Stimulated activated naive CD4-positive, alpha-beta T cell (primary cell): ENCODE results near the gene PNMA6F.
A peak's percentile ranks its signal among the peaks of the same experiment; 100 is the strongest.

Experiments used
- DNase-seq, 6 experiments: peaks; one replicate each; lab custom pipeline; 2025; lab: John Stamatoyannopoulos, UW

The PNMA6F gene

DNA sequence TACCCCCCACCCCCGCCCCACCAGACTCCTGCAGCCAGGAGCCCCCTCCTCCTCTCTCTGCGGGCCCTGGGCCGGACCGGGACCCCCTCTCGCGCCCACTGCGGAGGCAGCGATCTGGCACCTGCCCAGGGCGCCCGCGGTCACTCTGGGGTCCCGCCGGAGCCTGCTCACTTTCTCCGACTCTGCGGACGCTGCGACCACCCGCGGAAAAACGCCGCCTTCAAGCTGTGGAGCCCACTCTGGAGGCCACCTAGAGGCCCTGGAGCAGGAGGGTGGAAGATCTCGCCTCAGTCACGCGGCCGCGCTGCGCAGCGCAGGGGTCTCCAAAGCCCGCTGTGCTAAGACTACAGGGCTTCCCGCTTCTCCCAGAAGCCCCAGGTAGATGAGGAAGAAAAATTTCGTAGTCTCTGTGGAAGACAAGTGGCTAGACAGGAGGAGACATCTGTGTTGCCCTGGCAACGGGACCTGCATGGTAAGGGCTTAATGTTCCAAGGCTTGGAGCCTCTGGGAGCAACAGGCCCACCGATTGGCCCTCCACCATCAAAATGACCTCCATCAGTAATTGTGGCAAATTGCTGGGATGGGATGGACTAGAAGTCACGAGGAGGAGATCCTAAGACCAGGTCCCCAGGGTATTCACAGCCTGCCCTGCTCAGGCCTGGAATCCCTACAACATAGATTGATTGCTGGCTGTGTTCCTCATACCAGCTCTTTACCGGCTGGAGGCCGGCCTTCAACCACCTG is at the start of gene PNMA6F:
Gene PNMA6F, minus strand, starts transcription at position 387 of the 744 bp plus-strand sequence. CDS start 1,093 bp downstream, outside the sequence.
- no peak for DNase-seq

DNA sequence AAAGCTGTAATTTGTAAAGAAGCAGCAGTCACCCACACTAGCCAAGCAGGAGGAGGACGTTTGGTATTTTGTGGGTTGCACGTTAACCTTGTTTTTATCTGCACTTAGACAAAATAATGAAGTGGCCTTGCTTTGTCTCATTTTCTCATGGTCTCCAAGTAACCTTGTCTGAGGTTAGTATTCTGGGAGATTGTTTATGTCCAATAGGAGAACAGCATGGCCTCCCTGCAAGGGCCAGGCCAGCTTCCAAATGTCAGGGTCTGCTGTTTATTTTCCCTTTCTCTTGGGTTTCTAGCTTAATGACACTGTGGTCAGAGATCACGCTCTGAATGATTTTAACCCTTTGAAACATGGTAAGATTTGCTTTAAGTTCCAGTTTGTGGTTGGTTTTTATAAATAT is 49.7 kb upstream of the PNMA6F start:
- no peak for DNase-seq

DNA sequence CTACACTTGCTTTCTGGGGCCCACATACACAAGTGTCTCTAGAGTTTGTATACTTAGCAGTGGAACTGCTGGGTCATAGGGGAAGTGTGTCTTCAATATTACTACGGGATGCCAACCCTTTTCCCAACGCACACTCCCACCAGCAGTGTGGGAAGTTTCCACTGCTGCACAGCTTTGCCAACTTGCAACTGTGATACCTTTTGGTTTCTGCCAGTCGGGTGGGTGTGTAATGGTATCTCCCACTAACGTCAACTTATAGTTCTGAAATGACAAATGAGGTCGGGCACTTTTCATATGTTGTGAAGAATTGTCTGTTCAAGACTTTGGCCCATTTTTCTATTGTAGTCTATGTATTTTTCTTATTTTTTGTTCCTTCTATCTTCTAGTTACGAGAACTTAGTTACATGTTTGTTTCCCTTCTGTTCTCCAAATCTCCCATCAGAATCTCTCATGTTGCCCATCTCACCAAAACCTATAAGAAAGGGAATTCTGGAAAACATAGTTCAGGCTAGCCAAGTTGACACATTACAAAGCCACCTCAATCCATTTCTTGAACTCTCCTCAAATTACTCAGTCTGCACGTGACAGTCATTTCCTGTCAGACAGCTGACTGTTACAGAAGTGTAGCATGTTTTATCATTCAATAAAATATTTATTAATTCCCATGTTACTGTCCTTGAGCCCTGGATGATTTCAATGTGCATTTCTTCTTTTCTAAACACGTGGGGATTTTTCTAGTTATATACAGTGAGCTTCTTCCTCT is 48.9 kb upstream of the PNMA6F start:
- no peak for DNase-seq

DNA sequence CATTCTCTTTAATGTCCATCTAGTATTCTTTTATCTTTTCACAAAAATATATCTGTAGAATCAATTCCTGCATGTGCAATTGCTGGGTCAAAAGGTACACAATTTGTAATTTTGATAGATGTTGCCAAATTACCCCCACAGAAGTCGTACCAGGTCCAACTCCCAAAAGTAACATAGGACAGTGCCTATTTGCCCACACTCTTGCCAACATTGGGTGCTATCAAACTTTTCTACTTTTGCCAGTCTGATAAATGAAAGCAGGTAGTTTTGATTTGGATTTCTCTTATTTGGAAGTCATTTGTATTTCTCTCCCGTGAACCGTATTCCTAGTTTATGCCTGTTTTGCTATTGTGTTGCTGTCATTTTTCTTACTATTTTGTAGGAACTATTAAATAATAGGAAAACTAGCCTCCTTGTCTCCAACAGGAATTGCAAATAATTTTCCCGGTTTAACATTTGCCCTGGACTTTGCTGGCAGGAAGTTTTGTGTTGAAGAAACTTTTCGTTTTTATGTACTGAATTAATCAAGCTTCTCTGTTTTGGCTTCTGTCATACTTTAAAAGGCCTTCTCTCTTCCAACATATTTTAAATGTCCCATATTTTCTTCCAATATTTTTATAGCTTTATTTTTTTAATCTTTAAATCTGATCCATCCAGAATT is 45.4 kb upstream of the PNMA6F start:
- no peak for DNase-seq

DNA sequence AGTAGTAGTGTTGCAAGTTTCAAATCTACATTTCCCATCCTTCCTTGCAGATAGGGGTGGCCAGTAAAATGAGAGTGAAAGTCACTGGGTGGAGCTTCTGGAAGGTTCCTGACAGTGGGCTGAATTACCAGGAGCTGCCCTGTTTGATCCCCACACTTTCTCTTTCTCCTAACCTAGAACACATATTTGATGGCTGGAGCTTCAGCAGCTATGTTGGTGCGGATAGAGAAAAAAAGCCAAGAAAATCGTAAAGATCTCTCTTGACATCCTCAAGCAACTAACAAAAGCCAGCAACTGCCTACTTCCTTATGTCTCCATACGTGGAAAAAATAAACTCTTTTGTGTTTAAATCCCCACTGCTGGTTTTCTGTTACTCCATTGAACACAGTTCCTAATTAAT is 44.6 kb upstream of the PNMA6F start:
- DNase-seq, result no peak

DNA sequence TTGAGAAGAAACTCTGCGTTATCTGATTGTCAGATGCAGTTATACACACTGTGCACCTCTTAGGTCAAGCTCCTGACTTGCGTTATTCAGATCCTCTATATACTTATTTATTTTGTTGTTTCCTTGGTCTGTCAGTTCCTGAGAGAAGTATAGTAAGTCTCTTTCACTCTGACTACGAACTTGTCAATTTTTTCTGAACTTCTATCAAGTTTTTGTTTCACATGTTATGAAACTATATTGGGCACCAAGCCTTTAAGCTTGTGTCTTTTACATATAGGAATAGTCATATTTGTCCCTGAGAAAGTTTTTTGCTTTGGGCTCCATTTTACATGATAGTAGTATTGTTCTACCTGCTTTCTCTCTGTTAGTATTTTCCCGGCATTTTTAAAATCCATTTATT is 44.1 kb upstream of the PNMA6F start:
- DNase-seq, result no peak

DNA sequence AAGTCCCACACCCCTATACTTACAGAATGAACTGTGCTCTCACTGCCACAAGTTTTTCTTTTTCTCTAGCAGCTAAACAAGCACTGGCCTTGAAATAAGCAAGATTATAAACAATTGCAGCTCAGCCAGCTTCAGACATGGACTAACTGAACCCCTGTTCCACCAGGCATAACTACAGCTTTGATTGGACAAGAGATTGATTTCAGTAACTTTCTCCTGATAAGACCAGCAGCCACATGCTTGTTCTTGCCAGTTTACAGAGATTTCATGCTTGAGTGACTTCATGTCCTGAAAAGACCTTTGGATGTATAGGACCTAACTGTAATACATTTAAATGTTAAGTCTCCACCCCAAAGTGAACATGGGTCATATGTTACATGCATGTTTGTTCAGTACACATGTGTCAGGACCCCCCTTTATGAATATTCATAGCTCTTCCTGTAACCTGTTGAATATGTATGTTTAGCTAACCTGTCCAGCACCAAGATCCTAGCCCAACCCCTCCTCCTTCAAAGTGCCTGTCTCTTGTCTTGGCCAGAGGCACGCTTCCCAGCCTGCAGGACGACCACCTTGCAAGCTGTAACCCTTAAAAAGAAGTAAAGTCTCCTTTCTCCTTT is 40.3 kb upstream of the PNMA6F start:
- DNase-seq, result no peak

DNA sequence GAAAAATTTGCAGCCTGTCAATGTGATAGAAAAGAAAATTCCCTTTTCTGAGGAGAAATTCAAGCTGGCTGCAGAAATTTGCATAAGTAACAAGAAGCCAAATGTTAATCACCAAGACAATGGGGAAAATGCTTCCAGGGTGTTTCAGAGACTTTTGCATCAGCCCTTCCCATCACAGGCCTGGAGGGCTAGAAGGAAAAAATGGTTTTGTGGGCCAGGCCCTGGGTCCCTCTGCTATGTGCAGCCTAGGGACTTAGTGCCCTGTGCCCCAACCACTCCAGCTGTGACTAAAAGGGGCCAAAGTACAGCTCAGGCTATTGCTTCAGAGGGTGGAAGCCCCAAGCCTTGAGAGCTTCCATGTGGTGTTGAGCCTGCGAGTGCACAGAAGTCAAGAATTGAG is 36.3 kb upstream of the PNMA6F start:
- no peak for DNase-seq

DNA sequence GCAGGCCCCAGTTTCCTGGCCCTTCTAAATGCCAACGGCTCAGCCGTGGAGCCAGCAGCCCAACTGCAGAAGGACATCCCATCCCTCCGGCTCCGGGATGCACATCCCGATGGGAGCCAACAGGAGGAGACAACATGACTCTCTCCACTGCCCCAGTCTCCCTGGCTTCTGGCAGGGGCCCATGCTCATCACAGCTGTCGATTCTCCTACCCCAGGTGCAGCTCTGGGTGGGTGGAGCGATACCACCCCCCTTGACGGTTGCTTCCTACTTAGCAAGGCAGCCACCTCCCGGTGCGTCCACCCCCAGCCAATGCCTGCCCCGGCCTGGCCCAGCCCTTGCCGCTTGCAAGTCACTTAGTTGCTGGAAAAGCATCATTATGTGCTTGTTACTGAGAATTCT is 31.8 kb upstream of the PNMA6F start:
- no peak for DNase-seq

DNA sequence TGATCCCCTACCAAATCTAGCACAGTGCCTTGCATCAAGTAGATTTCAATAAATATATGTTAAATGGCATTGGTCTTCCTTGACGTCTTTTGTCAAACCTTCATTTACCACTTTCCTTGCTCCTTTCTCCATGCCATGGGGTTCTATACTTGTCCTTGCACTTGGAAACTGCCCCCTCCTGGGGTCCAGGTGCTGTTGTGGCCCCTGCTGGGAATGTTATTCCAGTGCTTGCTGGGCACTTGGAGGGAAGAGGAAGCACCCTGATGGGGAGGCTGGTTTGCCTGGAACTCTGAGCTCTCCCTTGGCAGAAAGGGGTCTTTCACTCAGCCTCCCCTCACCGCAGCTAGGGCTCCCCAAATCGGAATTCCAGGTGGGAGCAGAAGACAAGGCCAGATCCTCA is 31.3 kb upstream of the PNMA6F start:
- DNase-seq, result no peak

DNA sequence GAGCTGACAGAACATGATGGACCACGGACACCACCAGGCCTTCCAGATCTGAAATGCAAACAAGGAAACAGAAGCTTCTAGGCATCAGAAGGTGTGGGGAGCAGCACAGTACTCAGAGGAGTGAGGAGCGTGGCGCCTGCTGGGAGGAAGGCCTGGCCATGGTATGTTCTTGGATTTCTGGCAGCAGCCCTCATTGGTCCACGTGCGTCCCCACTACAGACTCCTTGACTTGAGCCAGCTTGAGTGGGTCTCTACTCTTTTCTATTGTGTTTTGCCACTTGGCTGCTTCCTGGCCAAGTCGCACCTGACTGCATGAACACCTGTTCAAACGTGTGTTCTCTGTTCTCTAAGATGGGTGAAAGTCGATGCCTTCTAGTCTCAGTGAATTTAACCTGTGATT is 30.4 kb upstream of the PNMA6F start:
- DNase-seq, result no peak

DNA sequence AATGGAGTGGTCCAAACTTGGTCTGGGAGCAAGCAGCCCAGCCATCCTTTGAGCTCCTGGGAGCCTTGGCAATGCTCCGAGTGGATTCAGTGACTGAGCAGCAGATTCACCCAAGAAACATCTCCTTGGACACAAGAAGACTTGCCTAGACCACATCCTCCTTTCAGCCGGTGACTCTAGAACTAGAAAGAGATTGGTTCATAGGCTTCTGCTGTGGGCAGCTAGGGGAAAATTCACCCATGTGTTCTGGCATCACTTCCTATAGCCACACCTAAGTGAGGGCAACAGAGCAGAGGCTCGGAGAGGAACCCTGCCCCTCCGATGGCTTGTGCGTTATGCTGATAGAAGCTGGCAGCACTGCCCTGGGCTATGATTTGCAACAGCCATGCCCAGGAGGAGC is 28.4 kb upstream of the PNMA6F start:
- no peak for DNase-seq

DNA sequence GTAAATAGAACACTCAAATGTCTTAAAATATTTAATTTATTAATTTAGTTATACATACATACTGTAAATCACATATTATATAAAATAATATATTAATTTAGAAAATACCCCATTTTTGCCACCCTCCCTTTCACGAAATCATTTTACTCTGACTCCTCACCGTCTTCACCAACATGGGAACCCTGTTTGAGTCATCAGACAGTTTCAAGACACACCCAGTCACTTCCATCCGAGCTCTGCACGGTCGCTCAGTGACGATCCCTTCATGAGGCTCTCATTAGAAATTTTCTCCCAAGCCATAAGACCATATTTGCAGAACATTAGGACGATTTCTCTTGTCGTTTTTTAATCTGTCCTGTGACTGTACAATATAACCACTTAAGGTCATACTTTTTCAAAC is 26.9 kb upstream of the PNMA6F start:
- no peak for DNase-seq

DNA sequence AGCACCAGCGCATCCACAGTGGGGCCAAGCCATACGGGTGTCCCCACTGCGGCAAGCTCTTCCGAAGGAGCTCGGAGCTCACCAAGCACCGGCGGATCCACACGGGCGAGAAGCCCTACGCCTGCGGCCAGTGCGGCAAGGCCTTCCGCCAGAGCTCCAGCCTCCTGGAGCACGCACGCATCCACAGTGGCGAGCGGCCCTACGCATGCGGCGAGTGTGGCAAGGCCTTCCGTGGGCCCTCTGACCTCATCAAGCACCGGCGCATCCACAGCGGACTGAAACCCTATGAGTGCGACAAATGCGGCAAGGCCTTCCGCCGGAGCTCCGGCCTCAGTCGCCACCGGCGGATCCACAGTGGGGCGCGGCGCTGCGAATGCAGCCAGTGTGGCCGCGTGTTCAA is 26.0 kb upstream of the PNMA6F start:
- no peak for DNase-seq

DNA sequence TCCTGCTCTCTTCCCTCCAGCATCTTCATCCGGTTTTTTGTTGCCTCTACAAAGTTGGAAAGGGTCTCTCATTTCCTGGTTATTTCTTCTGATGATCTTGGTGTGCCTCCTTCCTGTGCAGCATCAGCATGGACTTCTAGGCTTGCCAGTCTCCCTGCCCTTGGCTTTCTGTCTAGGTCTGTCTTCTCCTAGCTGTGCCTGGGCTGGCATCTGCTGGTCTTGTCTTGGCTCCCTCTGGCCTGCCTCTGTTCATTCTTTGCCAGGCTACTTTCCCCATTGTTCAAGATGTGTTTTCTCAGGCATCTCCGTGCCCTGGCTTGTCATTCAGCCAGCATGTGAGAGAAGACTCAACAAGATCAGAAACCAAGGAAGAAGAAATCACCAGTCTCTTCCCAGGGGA is 22.1 kb upstream of the PNMA6F start:
- no peak for DNase-seq

DNA sequence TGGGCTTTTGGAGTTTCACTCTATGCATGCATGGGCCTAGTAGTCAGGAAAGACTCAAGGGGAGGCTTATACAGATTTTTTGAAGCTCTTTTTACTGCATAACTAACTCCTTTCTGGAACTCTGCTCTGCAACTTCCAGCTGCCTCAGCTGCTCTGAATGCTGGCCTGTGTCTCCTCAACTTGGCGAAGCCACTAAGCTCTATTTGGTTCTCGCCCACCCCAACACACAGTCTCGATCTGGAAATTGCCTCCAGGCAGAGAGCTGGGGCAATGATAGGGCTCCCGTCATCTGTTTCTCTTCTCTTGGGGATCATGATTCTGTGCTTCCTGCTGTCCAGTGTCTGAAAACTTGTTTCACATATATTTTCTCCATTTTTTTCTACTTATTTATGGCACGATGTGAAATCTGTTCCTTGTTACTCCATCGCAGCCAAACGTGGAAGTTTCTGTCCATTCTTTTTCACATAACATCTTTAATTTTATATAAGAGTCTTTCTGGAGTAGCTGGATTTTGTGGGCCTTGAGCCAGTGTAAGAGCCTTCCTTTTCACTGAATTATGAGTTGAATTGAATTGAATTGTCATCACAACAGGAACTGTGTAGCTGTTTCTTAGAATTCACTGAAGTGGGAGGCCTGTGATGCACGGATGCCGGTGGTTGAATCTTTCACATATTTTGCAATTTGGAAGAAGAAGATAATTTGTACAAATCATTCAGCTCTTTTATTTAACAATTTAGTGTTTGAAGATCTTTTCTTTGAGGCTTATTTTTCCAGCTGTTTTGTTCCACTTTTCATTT is 21.4 kb upstream of the PNMA6F start:
- peak in 2 of 6 experiments; percentile 19 to 29 for DNase-seq

DNA sequence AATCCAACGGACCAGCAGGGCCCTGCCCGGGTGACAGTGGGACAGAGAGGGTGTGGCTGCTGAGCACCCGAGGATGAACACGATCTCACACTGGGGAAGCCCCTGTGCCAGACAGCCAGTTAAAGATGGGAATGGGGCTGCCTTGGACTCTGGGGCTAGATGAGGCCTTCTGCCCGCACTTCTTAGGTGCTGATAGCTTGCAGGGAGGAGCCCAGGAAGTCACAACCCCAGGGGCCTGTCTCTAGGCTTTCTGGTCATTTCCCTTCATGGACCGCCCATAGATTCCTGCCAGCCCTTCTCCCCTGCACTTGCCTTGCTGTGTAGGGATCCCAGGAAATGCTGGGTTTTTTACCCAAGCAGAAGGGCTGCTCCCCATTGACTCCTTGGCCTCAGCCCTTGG is 18.5 kb upstream of the PNMA6F start:
- DNase-seq, result no peak

DNA sequence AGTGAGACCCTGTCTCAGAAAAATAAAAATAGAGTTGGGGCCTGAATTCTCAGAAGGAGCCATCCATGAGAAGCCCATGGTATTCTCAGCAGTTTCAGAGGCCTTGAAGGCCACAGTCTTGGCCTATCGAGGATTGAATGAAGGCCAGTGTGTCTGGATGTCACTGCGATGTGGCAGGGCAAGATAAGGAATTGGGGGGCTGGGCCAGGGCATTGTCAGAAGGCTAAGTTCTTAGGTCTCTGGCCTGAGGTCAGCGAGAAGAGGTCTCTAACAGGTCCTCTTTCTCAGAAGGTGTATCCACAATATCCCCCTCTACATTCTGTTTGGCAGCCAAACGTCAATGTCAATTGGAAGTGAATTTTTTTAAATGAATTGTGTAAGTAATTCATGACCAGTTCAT is 18.1 kb upstream of the PNMA6F start:
- no peak for DNase-seq

DNA sequence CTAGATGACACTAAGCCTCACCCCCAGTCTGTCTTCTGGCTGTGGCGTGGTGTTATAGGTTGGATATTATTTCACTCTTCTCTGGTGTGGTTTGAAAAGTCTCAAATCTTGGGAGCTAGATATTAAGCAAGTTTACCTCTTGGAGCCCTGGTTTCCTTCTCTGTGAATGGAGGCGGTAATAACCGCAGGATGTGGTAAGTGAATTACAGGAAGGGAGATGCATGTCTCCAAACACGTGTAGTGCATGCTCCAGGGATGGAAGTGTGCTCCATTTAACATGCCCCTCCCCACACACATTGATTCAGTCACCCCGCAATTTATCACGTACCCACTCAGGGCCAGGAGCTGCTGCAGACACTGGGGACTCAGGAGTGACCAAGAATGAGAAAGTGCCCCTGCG is 17.3 kb upstream of the PNMA6F start:
- DNase-seq, result no peak

DNA sequence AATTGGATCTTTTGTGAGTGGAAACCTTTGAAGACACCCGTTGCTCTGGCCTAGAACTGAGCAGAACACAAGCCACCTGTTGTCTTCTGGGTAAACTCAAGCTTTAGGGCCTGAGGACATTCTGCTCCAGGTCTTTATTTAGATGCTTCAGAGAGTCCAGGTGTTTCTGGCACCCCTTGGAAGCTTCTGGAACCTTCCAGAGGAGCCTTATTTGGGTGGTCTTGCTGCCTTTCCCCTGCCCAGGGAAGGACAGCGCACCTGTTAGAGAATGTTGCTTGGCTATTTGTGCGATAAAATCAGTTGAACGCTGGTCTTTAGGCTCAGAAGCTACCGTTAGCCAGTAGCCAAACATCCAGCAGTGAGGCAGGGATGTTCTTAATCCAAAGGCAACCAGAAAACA is 15.4 kb upstream of the PNMA6F start:
- no peak for DNase-seq

DNA sequence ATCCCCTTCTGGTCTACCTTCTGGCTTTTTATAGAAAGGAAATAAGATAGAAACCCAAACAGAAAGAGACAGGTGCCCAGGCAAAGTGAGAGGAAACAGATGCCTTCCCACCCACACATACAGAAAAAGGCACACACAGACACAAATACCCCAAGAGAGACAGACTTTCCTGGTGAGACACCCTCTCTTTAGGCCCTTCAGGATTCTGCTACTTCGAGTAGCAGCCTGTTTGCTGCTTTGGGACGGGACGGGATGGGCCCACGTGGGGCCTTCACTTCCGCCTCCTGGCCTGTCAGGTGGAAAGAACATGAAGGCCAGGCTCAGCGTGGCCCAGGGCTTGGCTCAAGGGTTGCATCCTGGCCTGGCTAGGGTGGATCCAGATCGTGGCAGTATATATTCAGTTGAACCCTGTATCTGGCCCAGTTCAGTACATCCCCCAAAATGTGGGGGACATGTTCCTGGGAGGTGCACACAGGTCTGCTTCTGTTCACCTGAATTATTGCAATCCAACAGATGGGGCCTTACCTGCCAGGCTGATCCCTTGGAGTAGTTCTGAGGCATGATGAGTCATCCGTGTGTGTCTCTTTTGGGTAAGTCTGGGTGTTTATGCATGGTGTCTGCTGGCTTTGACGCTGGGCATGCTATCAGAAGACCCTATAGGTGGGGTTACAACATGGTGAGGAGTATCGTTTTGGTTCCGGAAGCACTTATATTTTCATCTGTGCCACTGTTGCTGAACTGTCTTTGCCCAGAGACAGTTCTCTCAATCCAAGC is 14.7 kb upstream of the PNMA6F start:
- DNase-seq, result no peak
